ENCODE measurements around the gene FLT1.
A peak's percentile ranks its signal among the peaks of the same experiment; 100 is the strongest.

Gene FLT1

DNA sequence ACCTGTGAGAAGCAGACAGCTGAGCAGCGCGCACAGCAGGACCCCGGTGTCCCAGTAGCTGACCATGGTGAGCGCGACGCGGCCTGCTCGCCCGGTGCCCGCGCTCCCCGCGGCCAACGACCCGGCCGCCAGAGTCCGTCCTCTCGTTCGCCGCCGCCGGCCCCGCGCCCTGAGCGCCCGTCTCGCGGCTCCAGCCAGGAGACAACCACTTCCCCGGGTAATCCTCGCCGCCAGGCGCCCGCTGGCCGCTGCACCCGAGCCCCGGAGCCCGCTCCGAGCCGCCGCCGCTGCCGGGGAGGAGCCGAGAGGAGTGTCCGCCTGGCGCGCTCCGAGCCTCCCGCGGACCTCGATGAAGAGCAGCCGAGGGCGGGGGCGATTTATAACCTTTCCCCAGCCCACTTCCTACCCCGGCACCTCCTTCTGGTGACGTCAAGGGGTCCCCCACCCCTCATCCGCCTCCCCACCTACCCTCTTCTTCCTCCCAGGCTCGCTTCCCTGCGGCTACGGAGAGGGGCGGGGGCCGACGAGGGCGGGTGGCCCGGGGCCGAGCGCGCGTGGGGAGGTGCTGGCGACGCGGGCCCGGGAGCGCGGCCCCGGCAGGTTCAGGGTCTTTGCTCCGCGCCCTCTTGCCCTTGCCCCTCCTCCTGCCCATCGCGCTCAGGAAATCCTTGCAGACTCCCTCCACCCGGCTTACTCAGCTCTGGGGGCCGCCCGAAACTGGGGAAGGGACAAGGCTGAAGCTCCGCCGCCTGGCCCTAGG lies at the start of gene FLT1:
TSS of gene FLT1 (minus strand) at position 351 of the 760 bp plus-strand sequence. CDS start at position 66, 285 bp downstream.
- Histone ChIP-seq H3K27me3 (ENCODE audit: low read depth, low read length) (peaks cover 45% of the 10 kb centered on the region), H3K27ac (ENCODE audit: low read length) (no peak within 1 kb of the TSS), H3K4me3 (ENCODE audit: low read depth in 1 of 2, low read length in 2 of 2) (peak within 1 kb of the TSS; percentile 13 to 74), H3K36me3 (ENCODE audit: control insufficient read depth in 1 of 2, insufficient read depth in 2 of 2, low read length in 2 of 2) (no peaks in the 10 kb centered on the region), H3K4me1 (ENCODE audit: control insufficient read depth in 1 of 2, insufficient read depth in 2 of 2, low read length in 2 of 2) (peaks cover 0 to 28% of the 10 kb centered on the region in 2 donors), H3K9me3 (ENCODE audit: control insufficient read depth in 1 of 2, low read length in 2 of 2) (peaks cover 0 to 3% of the 10 kb centered on the region in 2 donors)

- H3K4me1 ChIP-seq (ENCODE audit: control insufficient read depth in 1 of 2, insufficient read depth in 2 of 2, low read length in 2 of 2), result no peaks in the 10 kb centered on the region
- H3K27ac ChIP-seq (ENCODE audit: low read length), result no peak overlapping the region
- H3K9me3 ChIP-seq (ENCODE audit: control insufficient read depth in 1 of 2, low read length in 2 of 2), result peaks cover 6 to 8% of the 10 kb centered on the region in 2 donors
- no peak overlapping the region for H3K4me3 ChIP-seq (ENCODE audit: low read depth in 1 of 2, low read length in 2 of 2)
- no peaks in the 10 kb centered on the region for H3K27me3 ChIP-seq (ENCODE audit: low read depth, low read length)
- H3K36me3 ChIP-seq (ENCODE audit: control insufficient read depth in 1 of 2, insufficient read depth in 2 of 2, low read length in 2 of 2), result no peaks in the 10 kb centered on the region
Measured at GRCh38 chr13:28544026-28544425, 49.1 kb upstream of the FLT1 start.

GRCh38 chr13:28542804-28543203 lies 47.9 kb upstream of the FLT1 start:
- Histone ChIP-seq H3K4me1 (ENCODE audit: control insufficient read depth in 1 of 2, insufficient read depth in 2 of 2, low read length in 2 of 2) (no peaks in the 10 kb centered on the region), H3K9me3 (ENCODE audit: control insufficient read depth in 1 of 2, low read length in 2 of 2) (peaks cover 6 to 8% of the 10 kb centered on the region in 2 donors), H3K36me3 (ENCODE audit: control insufficient read depth in 1 of 2, insufficient read depth in 2 of 2, low read length in 2 of 2) (no peaks in the 10 kb centered on the region), H3K27me3 (ENCODE audit: low read depth, low read length) (no peaks in the 10 kb centered on the region), H3K4me3 (ENCODE audit: low read depth in 1 of 2, low read length in 2 of 2) (no peak overlapping the region), H3K27ac (ENCODE audit: low read length) (no peak overlapping the region)

DNA sequence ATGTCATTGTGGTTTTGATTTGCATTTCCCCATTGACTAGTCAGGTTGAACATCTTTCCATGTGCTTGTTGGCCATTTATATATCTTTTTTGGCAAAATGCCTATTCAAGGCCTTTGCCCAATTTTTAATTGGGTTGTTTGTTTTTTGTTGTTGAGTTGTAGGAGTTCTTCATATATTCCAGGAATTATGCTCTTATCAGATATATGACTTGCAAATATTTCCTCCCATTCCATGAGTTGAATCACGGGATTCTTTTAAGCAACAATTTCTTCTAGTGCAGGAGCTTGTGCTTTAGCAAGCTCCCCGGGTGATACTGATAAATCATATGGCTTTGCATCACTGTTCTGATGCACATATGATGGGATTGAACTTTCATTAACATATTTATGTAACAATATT lies 47.0 kb upstream of the FLT1 start:
- Histone ChIP-seq H3K4me1 (ENCODE audit: control insufficient read depth in 1 of 2, insufficient read depth in 2 of 2, low read length in 2 of 2) (no peaks in the 10 kb centered on the region), H3K9me3 (ENCODE audit: control insufficient read depth in 1 of 2, low read length in 2 of 2) (peaks cover 6 to 8% of the 10 kb centered on the region in 2 donors), H3K27me3 (ENCODE audit: low read depth, low read length) (no peaks in the 10 kb centered on the region), H3K36me3 (ENCODE audit: control insufficient read depth in 1 of 2, insufficient read depth in 2 of 2, low read length in 2 of 2) (no peaks in the 10 kb centered on the region), H3K4me3 (ENCODE audit: low read depth in 1 of 2, low read length in 2 of 2) (no peak overlapping the region), H3K27ac (ENCODE audit: low read length) (no peak overlapping the region)

GRCh38 chr13:28540612-28541011 lies 45.7 kb upstream of the FLT1 start:
- no peak overlapping the region for H3K4me3 ChIP-seq (ENCODE audit: low read depth in 1 of 2, low read length in 2 of 2)
- H3K36me3 ChIP-seq (ENCODE audit: control insufficient read depth in 1 of 2, insufficient read depth in 2 of 2, low read length in 2 of 2), result no peaks in the 10 kb centered on the region
- H3K9me3 ChIP-seq (ENCODE audit: control insufficient read depth in 1 of 2, low read length in 2 of 2), result peaks cover 6 to 8% of the 10 kb centered on the region in 2 donors
- H3K4me1 ChIP-seq (ENCODE audit: control insufficient read depth in 1 of 2, insufficient read depth in 2 of 2, low read length in 2 of 2), result no peaks in the 10 kb centered on the region
- H3K27ac ChIP-seq (ENCODE audit: low read length), result no peak overlapping the region
- no peaks in the 10 kb centered on the region for H3K27me3 ChIP-seq (ENCODE audit: low read depth, low read length)

GRCh38 chr13:28539625-28540286 lies 44.8 kb upstream of the FLT1 start:
- H3K36me3 ChIP-seq (ENCODE audit: control insufficient read depth in 1 of 2, insufficient read depth in 2 of 2, low read length in 2 of 2), result no peaks in the 10 kb centered on the region
- no peak overlapping the region for H3K27ac ChIP-seq (ENCODE audit: low read length)
- H3K27me3 ChIP-seq (ENCODE audit: low read depth, low read length), result no peaks in the 10 kb centered on the region
- no peaks in the 10 kb centered on the region for H3K4me1 ChIP-seq (ENCODE audit: control insufficient read depth in 1 of 2, insufficient read depth in 2 of 2, low read length in 2 of 2)
- peaks cover 6 to 8% of the 10 kb centered on the region in 2 donors for H3K9me3 ChIP-seq (ENCODE audit: control insufficient read depth in 1 of 2, low read length in 2 of 2)
- no peak overlapping the region for H3K4me3 ChIP-seq (ENCODE audit: low read depth in 1 of 2, low read length in 2 of 2)

DNA sequence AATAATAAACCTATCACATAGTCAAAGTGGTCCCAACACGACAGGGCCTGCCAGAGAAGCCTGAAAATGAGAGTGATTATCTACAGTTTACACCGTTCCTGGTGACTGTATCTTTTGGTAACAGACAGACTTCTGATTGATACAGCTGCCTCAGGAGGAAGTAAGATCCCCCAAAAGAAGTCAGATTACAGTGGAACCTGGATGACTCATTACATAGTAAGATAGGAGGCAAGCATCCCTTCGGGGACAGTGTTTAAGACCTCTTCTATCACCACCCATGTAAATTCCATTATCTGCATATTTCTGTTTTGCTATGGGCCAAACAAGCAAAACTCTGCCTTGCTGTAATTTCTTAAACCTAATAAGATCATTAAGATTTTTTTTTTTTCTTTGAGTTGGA lies 44.0 kb upstream of the FLT1 start:
- Histone ChIP-seq H3K27me3 (ENCODE audit: low read depth, low read length) (no peaks in the 10 kb centered on the region), H3K36me3 (ENCODE audit: control insufficient read depth in 1 of 2, insufficient read depth in 2 of 2, low read length in 2 of 2) (no peaks in the 10 kb centered on the region), H3K4me3 (ENCODE audit: low read depth in 1 of 2, low read length in 2 of 2) (no peak overlapping the region), H3K27ac (ENCODE audit: low read length) (no peak overlapping the region), H3K9me3 (ENCODE audit: control insufficient read depth in 1 of 2, low read length in 2 of 2) (peaks cover 6% of the 10 kb centered on the region in 2 donors), H3K4me1 (ENCODE audit: control insufficient read depth in 1 of 2, insufficient read depth in 2 of 2, low read length in 2 of 2) (no peaks in the 10 kb centered on the region)

- H3K9me3 ChIP-seq (ENCODE audit: control insufficient read depth in 1 of 2, low read length in 2 of 2), result no peaks in the 10 kb centered on the region
Measured at GRCh38 chr13:28537171-28537570, 42.2 kb upstream of the FLT1 start.

GRCh38 chr13:28536371-28536770 lies 41.4 kb upstream of the FLT1 start:
- peaks cover 7% of the 10 kb centered on the region for H3K27me3 ChIP-seq (ENCODE audit: low read depth, low read length)
- H3K4me3 ChIP-seq (ENCODE audit: low read depth in 1 of 2, low read length in 2 of 2), result no peak overlapping the region
- H3K9me3 ChIP-seq (ENCODE audit: control insufficient read depth in 1 of 2, low read length in 2 of 2), result no peaks in the 10 kb centered on the region
- H3K4me1 ChIP-seq (ENCODE audit: control insufficient read depth in 1 of 2, insufficient read depth in 2 of 2, low read length in 2 of 2), result peaks cover 4 to 15% of the 10 kb centered on the region in 2 donors
- no peak overlapping the region for H3K27ac ChIP-seq (ENCODE audit: low read length)
- no peaks in the 10 kb centered on the region for H3K36me3 ChIP-seq (ENCODE audit: control insufficient read depth in 1 of 2, insufficient read depth in 2 of 2, low read length in 2 of 2)

More at GRCh38 chr13:28537171-28537570, 42.2 kb upstream of the FLT1 start:
- H3K4me3 ChIP-seq (ENCODE audit: low read depth in 1 of 2, low read length in 2 of 2), result no peak overlapping the region
- no peaks in the 10 kb centered on the region for H3K36me3 ChIP-seq (ENCODE audit: control insufficient read depth in 1 of 2, insufficient read depth in 2 of 2, low read length in 2 of 2)
- H3K27me3 ChIP-seq (ENCODE audit: low read depth, low read length), result no peaks in the 10 kb centered on the region
- H3K27ac ChIP-seq (ENCODE audit: low read length), result no peak overlapping the region
- peaks cover 0 to 7% of the 10 kb centered on the region in 2 donors for H3K4me1 ChIP-seq (ENCODE audit: control insufficient read depth in 1 of 2, insufficient read depth in 2 of 2, low read length in 2 of 2)

DNA sequence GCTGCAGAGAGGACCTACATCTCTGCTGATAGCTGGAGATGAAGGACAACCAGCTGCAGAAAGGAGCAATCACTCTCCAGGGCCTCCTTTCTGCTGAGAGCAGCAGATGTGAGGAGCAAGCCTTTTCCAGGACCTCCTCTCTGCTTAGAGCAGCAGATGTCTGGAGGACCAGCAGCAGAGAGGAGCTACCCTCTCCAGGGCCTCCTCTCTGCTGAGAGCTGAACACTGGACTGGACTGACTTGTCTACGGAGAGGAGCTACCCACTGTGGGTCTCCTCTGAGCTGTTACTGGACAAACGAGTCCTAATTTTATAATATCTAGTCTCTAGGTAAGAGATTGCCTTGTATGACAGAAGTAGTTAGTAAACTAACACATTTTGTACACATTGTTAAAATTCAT lies 40.8 kb upstream of the FLT1 start:
- no peak overlapping the region for H3K27ac ChIP-seq (ENCODE audit: low read length)
- H3K36me3 ChIP-seq (ENCODE audit: control insufficient read depth in 1 of 2, insufficient read depth in 2 of 2, low read length in 2 of 2), result no peaks in the 10 kb centered on the region
- H3K4me1 ChIP-seq (ENCODE audit: control insufficient read depth in 1 of 2, insufficient read depth in 2 of 2, low read length in 2 of 2), result peaks cover 8 to 22% of the 10 kb centered on the region in 2 donors
- no peaks in the 10 kb centered on the region for H3K9me3 ChIP-seq (ENCODE audit: control insufficient read depth in 1 of 2, low read length in 2 of 2)
- H3K4me3 ChIP-seq (ENCODE audit: low read depth in 1 of 2, low read length in 2 of 2), result no peak overlapping the region
- peaks cover 12% of the 10 kb centered on the region for H3K27me3 ChIP-seq (ENCODE audit: low read depth, low read length)

GRCh38 chr13:28534801-28535200 lies 39.9 kb upstream of the FLT1 start:
- Histone ChIP-seq H3K36me3 (ENCODE audit: control insufficient read depth in 1 of 2, insufficient read depth in 2 of 2, low read length in 2 of 2) (no peaks in the 10 kb centered on the region), H3K4me3 (ENCODE audit: low read depth in 1 of 2, low read length in 2 of 2) (no peak overlapping the region), H3K27me3 (ENCODE audit: low read depth, low read length) (peaks cover 18% of the 10 kb centered on the region), H3K27ac (ENCODE audit: low read length) (no peak overlapping the region), H3K9me3 (ENCODE audit: control insufficient read depth in 1 of 2, low read length in 2 of 2) (no peaks in the 10 kb centered on the region), H3K4me1 (ENCODE audit: control insufficient read depth in 1 of 2, insufficient read depth in 2 of 2, low read length in 2 of 2) (peaks cover 9 to 23% of the 10 kb centered on the region in 2 donors)
